Ectodermal cell (in vitro differentiated cells): ENCODE results near the gene UCK2.

Experiments
- H3K27ac ChIP-seq: 2 replicates; pipeline ENCODE4 v1.7.0; 2013; ENCODE audit warnings: mild to moderate bottlenecking, low read depth, low read length; ENCODE audit not compliant: insufficient read depth, poor library complexity, severe bottlenecking
- H3K27me3 ChIP-seq: 2 replicates; pipeline ENCODE4 v1.7.0; 2013; ENCODE audit warnings: mild to moderate bottlenecking, low read length; ENCODE audit not compliant: insufficient read depth, control insufficient read depth, poor library complexity, severe bottlenecking
- H3K36me3 ChIP-seq: one replicate; pipeline ENCODE4 v1.7.0; 2013; ENCODE audit warnings: low read length; ENCODE audit not compliant: control insufficient read depth, insufficient read depth
- H3K4me1 ChIP-seq: one replicate; pipeline ENCODE4 v1.7.0; 2013; ENCODE audit warnings: low read length; ENCODE audit not compliant: control insufficient read depth, insufficient read depth
- H3K4me3 ChIP-seq: 2 replicates; pipeline ENCODE4 v1.7.0; 2013; ENCODE audit warnings: low read depth, low read length, control low read depth; ENCODE audit not compliant: insufficient read depth
- H3K9me3 ChIP-seq: 2 replicates; pipeline ENCODE4 v1.7.0; 2013; ENCODE audit warnings: mild to moderate bottlenecking, low read length, moderate library complexity; ENCODE audit not compliant: control insufficient read depth
- WGBS, 2 experiments: methylation state at CpG; one replicate each; pipeline ENCODE4 v1.1.7; 2013; ENCODE audit warnings: missing lambda C conversion rate in 2 of 2; 5-methylcytosine and 5-hydroxymethylcytosine counted together

Gene UCK2

GRCh38 chr1:165886983-165887382, 59.6 kb downstream of the UCK2 start:
- H3K9me3 ChIP-seq = no peaks in the 10 kb centered on the region
- H3K27ac ChIP-seq = no peak overlapping the region
- H3K4me3 ChIP-seq = no peak overlapping the region
- peaks cover 11% of the 10 kb centered on the region for H3K36me3 ChIP-seq
- no peaks in the 10 kb centered on the region for H3K27me3 ChIP-seq
- WGBS, 2 experiments = 96 to 100% methylated on average over 2 of the region's 2 CpGs
- H3K4me1 ChIP-seq = peaks cover 12% of the 10 kb centered on the region

GRCh38 chr1:165887877-165888551, 60.6 kb downstream of the UCK2 start:
- Histone ChIP-seq H3K4me1 (peaks cover 12% of the 10 kb centered on the region), H3K4me3 (no peak overlapping the region), H3K27ac (no peak overlapping the region), H3K9me3 (no peaks in the 10 kb centered on the region), H3K36me3 (peaks cover 16% of the 10 kb centered on the region), H3K27me3 (no peaks in the 10 kb centered on the region)
- 94 to 95% methylated on average over 6 to 8 of the region's 8 CpGs for WGBS, 2 experiments

- Histone ChIP-seq H3K27me3 (no peaks in the 10 kb centered on the region), H3K9me3 (no peaks in the 10 kb centered on the region), H3K4me1 (peaks cover 12% of the 10 kb centered on the region), H3K4me3 (no peak overlapping the region), H3K36me3 (peaks cover 21% of the 10 kb centered on the region), H3K27ac (no peak overlapping the region)
- 89 to 92% methylated on average over 4 of the region's 4 CpGs for WGBS, 2 experiments
These were observed 61.1 kb downstream of the UCK2 start for GRCh38 chr1:165888552-165888920.

- Histone ChIP-seq H3K27me3 (no peaks in the 10 kb centered on the region), H3K36me3 (peaks cover 28% of the 10 kb centered on the region), H3K4me1 (no peaks in the 10 kb centered on the region), H3K4me3 (no peak overlapping the region), H3K27ac (no peak overlapping the region), H3K9me3 (no peaks in the 10 kb centered on the region)
- 89 to 98% methylated on average over 1 of the region's 1 CpG for WGBS, 2 experiments
These were observed 63.3 kb downstream of the UCK2 start for GRCh38 chr1:165890684-165891083.

- Histone ChIP-seq H3K36me3 (peaks cover 31% of the 10 kb centered on the region), H3K4me1 (no peaks in the 10 kb centered on the region), H3K27me3 (no peaks in the 10 kb centered on the region), H3K9me3 (no peaks in the 10 kb centered on the region), H3K4me3 (no peak overlapping the region), H3K27ac (no peak overlapping the region)
- WGBS, 2 experiments = 91 to 94% methylated on average over 7 of the region's 7 CpGs
These were observed 63.9 kb downstream of the UCK2 start for GRCh38 chr1:165891111-165891860.

GRCh38 chr1:165892935-165893334, 65.5 kb downstream of the UCK2 start:
- Histone ChIP-seq H3K9me3 (no peaks in the 10 kb centered on the region), H3K27me3 (no peaks in the 10 kb centered on the region), H3K4me3 (no peak overlapping the region), H3K36me3 (peaks cover 34% of the 10 kb centered on the region), H3K4me1 (no peaks in the 10 kb centered on the region), H3K27ac (no peak overlapping the region)
- WGBS, 2 experiments = 93 to 96% methylated on average over 4 of the region's 4 CpGs

- H3K27ac ChIP-seq = no peak overlapping the region
- no peaks in the 10 kb centered on the region for H3K4me1 ChIP-seq
- no peaks in the 10 kb centered on the region for H3K9me3 ChIP-seq
- H3K4me3 ChIP-seq = no peak overlapping the region
- 92 to 100% methylated on average over 2 of the region's 2 CpGs for WGBS, 2 experiments
- H3K36me3 ChIP-seq = peaks cover 34% of the 10 kb centered on the region
- no peaks in the 10 kb centered on the region for H3K27me3 ChIP-seq
These were observed 66.1 kb downstream of the UCK2 start for GRCh38 chr1:165893507-165893906.

GRCh38 chr1:165894591-165894990, 67.2 kb downstream of the UCK2 start:
- Histone ChIP-seq H3K4me1 (no peaks in the 10 kb centered on the region), H3K4me3 (no peak overlapping the region), H3K27me3 (no peaks in the 10 kb centered on the region), H3K36me3 (peaks cover 34% of the 10 kb centered on the region), H3K27ac (no peak overlapping the region), H3K9me3 (no peaks in the 10 kb centered on the region)
- 91 to 95% methylated on average over 4 of the region's 4 CpGs for WGBS, 2 experiments

GRCh38 chr1:165895451-165895871, 68.0 kb downstream of the UCK2 start:
- Histone ChIP-seq H3K4me1 (no peaks in the 10 kb centered on the region), H3K36me3 (peaks cover 34% of the 10 kb centered on the region), H3K27ac (no peak overlapping the region), H3K9me3 (no peaks in the 10 kb centered on the region), H3K27me3 (no peaks in the 10 kb centered on the region), H3K4me3 (no peak overlapping the region)
- 90 to 97% methylated on average over 4 of the region's 5 CpGs for whole genome bisulfite sequencing, 2 experiments

- no peaks in the 10 kb centered on the region for H3K4me1 ChIP-seq
- H3K27ac ChIP-seq = no peak overlapping the region
- no peak overlapping the region for H3K4me3 ChIP-seq
- H3K9me3 ChIP-seq = no peaks in the 10 kb centered on the region
- peaks cover 29% of the 10 kb centered on the region for H3K36me3 ChIP-seq
- H3K27me3 ChIP-seq = no peaks in the 10 kb centered on the region
- 93 to 95% methylated on average over 10 of the region's 10 CpGs for WGBS, 2 experiments
These were observed 68.9 kb downstream of the UCK2 start for GRCh38 chr1:165896277-165896676.
